ENCODE measurements around the gene CDH26. TPM values are rescaled to one million over a fixed set of nuclear protein-coding genes. Genes with fewer than 3 reads are reported as not detected.

The CDH26 gene
- total RNA-seq, 1 experiment from 2014 or later, result 1.2 TPM

DNA sequence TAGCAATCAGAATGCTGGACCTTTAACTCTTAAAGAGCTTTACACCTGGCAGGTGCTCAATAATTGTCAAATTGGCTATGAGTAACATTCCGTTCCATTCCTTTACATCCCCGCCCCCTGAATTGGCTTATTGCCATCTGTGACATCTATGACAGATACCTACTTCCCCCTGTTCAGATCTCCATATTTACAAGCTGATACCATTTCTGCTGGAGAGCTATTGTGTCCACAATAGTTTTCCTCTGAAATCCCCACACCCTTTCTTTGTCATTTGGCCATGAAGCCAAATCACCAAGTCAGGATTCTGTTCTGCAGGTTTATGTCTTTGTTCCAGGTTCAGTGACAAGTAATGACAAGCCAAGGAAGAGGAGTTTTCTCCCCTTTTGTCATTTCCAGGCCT lies 3.2 kb downstream of the CDH26 start:
- no peak overlapping the region for H3K4me3 Mint-ChIP-seq (ENCODE audit: unreplicated experiment)
- Histone ChIP-seq H3K27me3 (replicated peaks; ENCODE audit: control insufficient read depth, insufficient read depth, low read length) (no peaks in the 10 kb centered on the region), H3K9me3 (no peaks in the 10 kb centered on the region), H3K4me3 (ENCODE audit: low read depth, low read length) (no peak overlapping the region), H3K4me1 (peaks cover 24% of the 10 kb centered on the region), H3K36me3 (ENCODE audit: control insufficient read depth, insufficient read depth, low read length) (no peaks in the 10 kb centered on the region)
- H3K9me3 Mint-ChIP-seq (ENCODE audit: unreplicated experiment), result no peaks in the 10 kb centered on the region
- DNase-seq, result no peak
- H3K36me3 Mint-ChIP-seq (ENCODE audit: insufficient read depth, unreplicated experiment), result no peaks in the 10 kb centered on the region
- H3K27ac Mint-ChIP-seq (ENCODE audit: unreplicated experiment), result no peak overlapping the region
- ChIA-PET CTCF (interaction anchor here (0.7 to 1.1 kb wide), 2 partner anchors 21 to 96 kb away, joined by 3 read pairs; partner anchors contain the start of genes FAM217B and PPP1R3D), POLR2A (no interaction called here)
- H3K27me3 Mint-ChIP-seq (ENCODE audit: insufficient read depth, unreplicated experiment), result no peaks in the 10 kb centered on the region
- BruUV-seq (replicated peaks), result no TSS peak
- intact Hi-C loops (cut with micrococcal nuclease; ENCODE audit: unreplicated experiment), result no loop called here
- TF ChIP-seq, protein P1, sequence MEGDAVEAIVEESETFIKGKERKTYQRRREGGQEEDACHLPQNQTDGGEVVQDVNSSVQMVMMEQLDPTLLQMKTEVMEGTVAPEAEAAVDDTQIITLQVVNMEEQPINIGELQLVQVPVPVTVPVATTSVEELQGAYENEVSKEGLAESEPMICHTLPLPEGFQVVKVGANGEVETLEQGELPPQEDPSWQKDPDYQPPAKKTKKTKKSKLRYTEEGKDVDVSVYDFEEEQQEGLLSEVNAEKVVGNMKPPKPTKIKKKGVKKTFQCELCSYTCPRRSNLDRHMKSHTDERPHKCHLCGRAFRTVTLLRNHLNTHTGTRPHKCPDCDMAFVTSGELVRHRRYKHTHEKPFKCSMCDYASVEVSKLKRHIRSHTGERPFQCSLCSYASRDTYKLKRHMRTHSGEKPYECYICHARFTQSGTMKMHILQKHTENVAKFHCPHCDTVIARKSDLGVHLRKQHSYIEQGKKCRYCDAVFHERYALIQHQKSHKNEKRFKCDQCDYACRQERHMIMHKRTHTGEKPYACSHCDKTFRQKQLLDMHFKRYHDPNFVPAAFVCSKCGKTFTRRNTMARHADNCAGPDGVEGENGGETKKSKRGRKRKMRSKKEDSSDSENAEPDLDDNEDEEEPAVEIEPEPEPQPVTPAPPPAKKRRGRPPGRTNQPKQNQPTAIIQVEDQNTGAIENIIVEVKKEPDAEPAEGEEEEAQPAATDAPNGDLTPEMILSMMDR (IDR thresholded peaks at IDR 0.05; ENCODE audit: insufficient read depth in 1 of 2, low read depth in 1 of 2, low read length in 1 of 2, severe bottlenecking in 1 of 2, unreplicated experiment in 1 of 2), result no peak
- H3K4me1 Mint-ChIP-seq (ENCODE audit: low read depth, unreplicated experiment), result peaks cover 27% of the 10 kb centered on the region

DNA sequence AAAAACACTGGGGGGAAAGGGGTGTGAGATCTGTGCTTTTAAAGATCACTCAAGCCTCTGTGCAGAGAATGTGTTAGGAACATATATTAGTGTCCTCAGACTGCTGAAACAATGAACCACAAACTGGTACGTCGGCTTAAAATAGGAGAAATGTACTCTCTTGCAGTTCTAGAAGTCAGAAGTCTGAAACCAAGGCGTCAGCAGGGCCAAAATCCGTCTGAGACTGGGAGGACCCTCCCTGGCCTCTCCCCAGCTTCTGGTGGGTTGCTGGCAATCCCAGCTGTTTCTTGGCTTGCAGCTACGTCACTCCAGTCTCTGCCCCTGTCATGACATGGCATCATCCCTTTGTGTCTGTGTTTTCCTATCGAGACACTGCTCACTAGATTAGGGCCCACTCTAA lies 3.9 kb downstream of the CDH26 start:
- no TSS peak for BruUV-seq (replicated peaks)
- Mint-ChIP-seq H3K4me3 (ENCODE audit: unreplicated experiment) (no peak overlapping the region), H3K9me3 (ENCODE audit: unreplicated experiment) (no peaks in the 10 kb centered on the region), H3K4me1 (ENCODE audit: low read depth, unreplicated experiment) (peaks cover 23% of the 10 kb centered on the region), H3K36me3 (ENCODE audit: insufficient read depth, unreplicated experiment) (no peaks in the 10 kb centered on the region), H3K27ac (ENCODE audit: unreplicated experiment) (no peak overlapping the region), H3K27me3 (ENCODE audit: insufficient read depth, unreplicated experiment) (no peaks in the 10 kb centered on the region)
- TF ChIP-seq, protein P1 (IDR thresholded peaks at IDR 0.05; ENCODE audit: insufficient read depth in 1 of 2, low read depth in 1 of 2, low read length in 1 of 2, severe bottlenecking in 1 of 2, unreplicated experiment in 1 of 2), result no peak
- no peak for DNase-seq
- Histone ChIP-seq H3K36me3 (ENCODE audit: control insufficient read depth, insufficient read depth, low read length) (no peaks in the 10 kb centered on the region), H3K27me3 (replicated peaks; ENCODE audit: control insufficient read depth, insufficient read depth, low read length) (no peaks in the 10 kb centered on the region), H3K9me3 (no peaks in the 10 kb centered on the region), H3K4me1 (peaks cover 17% of the 10 kb centered on the region), H3K4me3 (ENCODE audit: low read depth, low read length) (no peak overlapping the region)
- CTCF ChIA-PET, result interaction anchor here (1.1 to 2.3 kb wide), 3 partner anchors 28 to 95 kb away, joined by 3 to 5 read pairs (median 4); partner anchors contain the start of gene SYCP2
- POLR2A ChIA-PET, result no interaction called here
- intact Hi-C loops (cut with micrococcal nuclease; ENCODE audit: unreplicated experiment), result no loop called here

DNA sequence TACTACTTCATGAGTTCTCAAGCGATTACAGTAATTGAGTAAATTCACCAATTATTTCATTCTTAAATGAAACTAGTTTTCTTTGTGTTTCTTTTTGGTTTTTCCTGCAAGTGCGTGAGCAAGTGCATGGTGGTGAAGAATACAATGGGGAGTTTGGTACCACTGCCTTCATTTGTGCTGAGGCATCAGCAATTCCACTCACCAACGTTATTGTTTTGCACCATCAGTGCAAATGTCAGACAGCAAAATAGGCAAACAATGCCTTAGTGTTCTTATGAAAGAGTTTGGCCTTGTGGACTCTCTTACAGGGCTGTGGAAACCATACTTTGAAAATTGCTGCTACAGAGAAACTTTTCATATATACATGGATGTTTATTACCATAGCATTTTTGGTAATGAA lies 8.2 kb downstream of the CDH26 start:
- CTCF ChIA-PET, result no interaction called here
- Histone ChIP-seq H3K36me3 (ENCODE audit: control insufficient read depth, insufficient read depth, low read length) (no peaks in the 10 kb centered on the region), H3K4me3 (ENCODE audit: low read depth, low read length) (no peak overlapping the region), H3K9me3 (no peaks in the 10 kb centered on the region), H3K4me1 (no peaks in the 10 kb centered on the region), H3K27me3 (replicated peaks; ENCODE audit: control insufficient read depth, insufficient read depth, low read length) (no peaks in the 10 kb centered on the region)
- Mint-ChIP-seq H3K4me3 (ENCODE audit: unreplicated experiment) (no peak overlapping the region), H3K9me3 (ENCODE audit: unreplicated experiment) (no peaks in the 10 kb centered on the region), H3K27me3 (ENCODE audit: insufficient read depth, unreplicated experiment) (peaks cover 3% of the 10 kb centered on the region), H3K4me1 (ENCODE audit: low read depth, unreplicated experiment) (no peaks in the 10 kb centered on the region), H3K27ac (ENCODE audit: unreplicated experiment) (no peak overlapping the region), H3K36me3 (ENCODE audit: insufficient read depth, unreplicated experiment) (no peaks in the 10 kb centered on the region)
- BruUV-seq (replicated peaks), result no TSS peak
- DNase-seq, result no peak
- intact Hi-C loops (cut with micrococcal nuclease; ENCODE audit: unreplicated experiment), result no loop called here
- TF ChIP-seq, protein P1 (IDR thresholded peaks at IDR 0.05; ENCODE audit: insufficient read depth in 1 of 2, low read depth in 1 of 2, low read length in 1 of 2, severe bottlenecking in 1 of 2, unreplicated experiment in 1 of 2), result no peak
- POLR2A ChIA-PET, result no interaction called here

Data from Caco-2 (cell line).